Trophoblast cell (in vitro differentiated cells and primary cell): Measurements from ENCODE around the gene PARD6B.

Experiments
- DNase-seq, 2 donors: peaks; one replicate each; pipeline ENCODE4 v3.0.0-alpha.2; 2016
- H2AFZ ChIP-seq: 2 replicates; pipeline ENCODE4 v1.6.1; 2013; ENCODE audit warnings: low read length, moderate library complexity, mild to moderate bottlenecking; ENCODE audit not compliant: insufficient read depth, poor library complexity
- H2AK5ac ChIP-seq: 2 replicates; pipeline ENCODE4 v1.6.1; 2013; ENCODE audit warnings: mild to moderate bottlenecking, low read length
- H2BK120ac ChIP-seq: 2 replicates; pipeline ENCODE4 v1.6.1; 2013; ENCODE audit warnings: low read length, mild to moderate bottlenecking, moderate library complexity; ENCODE audit not compliant: insufficient read depth, poor library complexity
- H2BK12ac ChIP-seq: 2 replicates; pipeline ENCODE4 v1.6.1; 2013; ENCODE audit warnings: mild to moderate bottlenecking, low read length, moderate library complexity
- H2BK5ac ChIP-seq: 2 replicates; pipeline ENCODE4 v1.6.1; 2013; ENCODE audit warnings: low read length, low read depth, moderate library complexity, mild to moderate bottlenecking; ENCODE audit not compliant: poor library complexity
- H3K14ac ChIP-seq: 2 replicates; pipeline ENCODE4 v1.6.1; 2013; ENCODE audit warnings: mild to moderate bottlenecking, low read length
- H3K18ac ChIP-seq: 2 replicates; pipeline ENCODE4 v1.6.1; 2013; ENCODE audit warnings: mild to moderate bottlenecking, low read length
- H3K23ac ChIP-seq: 2 replicates; pipeline ENCODE4 v1.6.1; 2013; ENCODE audit warnings: low read length
- H3K27ac ChIP-seq: 2 replicates; pipeline ENCODE4 v1.5.1; 2013; ENCODE audit warnings: low read depth, mild to moderate bottlenecking, inconsistent platforms, low read length, moderate library complexity
- H3K27me3 ChIP-seq: 2 replicates; pipeline ENCODE4 v1.6.1; 2013; ENCODE audit warnings: inconsistent platforms, mild to moderate bottlenecking, low read length, moderate library complexity; ENCODE audit not compliant: insufficient read depth
- H3K36me3 ChIP-seq, 2 experiments: 1 replicate in 1 of 2; 2 replicates in 1 of 2; pipeline ENCODE4 v1.6.1; 2013; ENCODE audit warnings: low read length in 2 of 2, mild to moderate bottlenecking in 2 of 2, moderate library complexity in 1 of 2; ENCODE audit not compliant: insufficient read depth in 2 of 2, control insufficient read depth in 1 of 2
- H3K4ac ChIP-seq: 2 replicates; pipeline ENCODE4 v1.6.1; 2013; ENCODE audit warnings: low read depth, mild to moderate bottlenecking, low read length, moderate library complexity
- H3K4me1 ChIP-seq, 2 experiments: 1 replicate in 1 of 2; 2 replicates in 1 of 2; pipeline ENCODE4 v1.6.1; 2013; ENCODE audit warnings: low read length in 2 of 2, mild to moderate bottlenecking in 2 of 2, moderate library complexity in 1 of 2; ENCODE audit not compliant: insufficient read depth in 2 of 2, control insufficient read depth in 1 of 2
- H3K4me2 ChIP-seq: 2 replicates; pipeline ENCODE4 v1.6.1; 2013; ENCODE audit warnings: inconsistent platforms, mild to moderate bottlenecking, low read length, moderate library complexity
- H3K4me3 ChIP-seq: 2 replicates; pipeline ENCODE4 v1.5.1; 2013; ENCODE audit warnings: mild to moderate bottlenecking, low read depth, low read length, inconsistent platforms
- H3K79me1 ChIP-seq: one replicate; pipeline ENCODE4 v1.6.1; 2013; ENCODE audit warnings: low read length
- H3K79me2 ChIP-seq: 2 replicates; pipeline ENCODE4 v1.6.1; 2013; ENCODE audit warnings: low read length, mild to moderate bottlenecking; ENCODE audit not compliant: control insufficient read depth, insufficient read depth, poor library complexity
- H3K9ac ChIP-seq: 2 replicates; pipeline ENCODE4 v1.6.1; 2013; ENCODE audit warnings: mild to moderate bottlenecking, low read length
- H3K9me3 ChIP-seq: 2 replicates; pipeline ENCODE4 v1.6.1; 2013; ENCODE audit warnings: low read depth, mild to moderate bottlenecking, control low read depth, inconsistent platforms, low read length; ENCODE audit not compliant: insufficient read depth
- H4K12ac ChIP-seq: 2 replicates; pipeline ENCODE4 v1.6.1; 2013; ENCODE audit warnings: low read depth, mild to moderate bottlenecking, low read length, moderate library complexity
- H4K8ac ChIP-seq: 2 replicates; pipeline ENCODE4 v1.6.1; 2013; ENCODE audit warnings: low read depth, mild to moderate bottlenecking, low read length, moderate library complexity
- H4K91ac ChIP-seq: one replicate; pipeline ENCODE4 v1.6.1; 2013; ENCODE audit warnings: low read depth, mild to moderate bottlenecking, low read length, moderate library complexity
- WGBS: extraction: QIAGEN DNeasy Blood & Tissue Kit; methylation state at CpG from one replicate; pipeline ENCODE4 v1.1.7; 2013; ENCODE audit warnings: missing lambda C conversion rate; ENCODE audit not compliant: insufficient read length, insufficient coverage; ENCODE audit errors: extremely low coverage; 5-methylcytosine and 5-hydroxymethylcytosine counted together

Gene PARD6B

DNA sequence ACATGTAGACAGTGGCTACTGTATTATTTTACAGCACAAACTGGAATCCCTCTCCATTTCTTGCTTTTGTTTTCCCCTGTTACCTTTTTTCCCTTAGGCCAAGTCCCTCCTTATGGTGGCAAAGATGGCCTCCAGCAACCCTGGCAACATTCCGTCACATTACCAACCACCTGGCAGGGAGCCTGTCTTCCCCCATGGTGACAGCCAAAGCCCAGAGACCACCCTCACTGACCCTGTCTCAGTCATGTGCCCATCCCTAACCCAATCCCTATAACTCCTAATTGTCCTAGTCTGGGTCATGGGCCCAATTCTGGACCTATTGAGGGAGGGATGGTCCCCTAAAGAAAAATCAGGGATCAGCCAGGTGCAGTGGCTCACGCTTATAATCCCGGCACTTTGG, 27.6 kb downstream of the PARD6B start:
- no peak overlapping the region for H2BK12ac ChIP-seq
- WGBS: no CpG with 5 or more reads among the region's 3 CpGs

DNA sequence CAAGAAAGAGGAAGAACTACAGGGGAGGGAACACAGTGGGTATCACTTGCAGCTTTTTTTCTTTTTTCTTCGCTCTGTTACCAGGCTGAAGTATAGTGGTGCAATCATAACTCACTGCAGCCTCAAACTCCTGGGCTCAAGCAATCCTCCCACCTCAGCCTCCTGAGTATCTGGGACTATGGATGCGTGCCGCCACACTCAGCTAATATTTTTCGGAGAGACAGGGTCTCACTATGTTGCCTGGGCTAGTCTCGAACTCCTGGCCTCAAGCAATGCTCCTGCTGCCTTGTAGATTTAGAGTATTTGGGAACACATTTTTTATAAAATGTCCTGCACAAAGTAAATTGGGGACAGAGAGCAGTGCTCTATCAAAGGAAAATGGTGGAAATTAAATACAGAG, 28.3 kb downstream of the PARD6B start:
- Histone ChIP-seq H3K36me3 (no peaks in the 10 kb centered on the region), H4K91ac (no peak overlapping the region), H3K9me3 (no peaks in the 10 kb centered on the region), H3K27me3 (no peaks in the 10 kb centered on the region), H3K9ac (no peak overlapping the region), H2BK5ac (no peak overlapping the region), H3K18ac (no peak overlapping the region), H3K4me2 (no peak overlapping the region), H4K8ac (no peak overlapping the region), H3K79me1 (peaks cover 19% of the 10 kb centered on the region), H3K4me3 (no peak overlapping the region), H3K27ac (no peak overlapping the region), H2BK120ac (no peak overlapping the region), H3K79me2 (no peaks in the 10 kb centered on the region), H4K12ac (no peak overlapping the region), H3K4ac (no peak overlapping the region), H2AFZ (no peak overlapping the region), H3K14ac (no peak overlapping the region), H2AK5ac (peak overlapping the region; percentile 58), H3K4me1 (peaks cover 10 to 20% of the 10 kb centered on the region in 2 experiments), H3K23ac (no peak overlapping the region), H2BK12ac (no peak overlapping the region)
- WGBS: no CpG with 5 or more reads among the region's 5 CpGs
- no peak for DNase-seq

More for the DNA sequence above, 27.6 kb downstream of the PARD6B start:
- H3K27me3 ChIP-seq: no peaks in the 10 kb centered on the region
- no peak overlapping the region for H3K27ac ChIP-seq
- H3K79me2 ChIP-seq: no peaks in the 10 kb centered on the region
- H3K23ac ChIP-seq: no peak overlapping the region
- H4K8ac ChIP-seq: no peak overlapping the region
- H3K4ac ChIP-seq: no peak overlapping the region
- no peak overlapping the region for H2AFZ ChIP-seq
- no peak overlapping the region for H3K18ac ChIP-seq
- no peak overlapping the region for H3K4me3 ChIP-seq
- H4K12ac ChIP-seq: no peak overlapping the region
- H2BK5ac ChIP-seq: no peak overlapping the region
- H3K4me1 ChIP-seq: peaks cover 9 to 18% of the 10 kb centered on the region in 2 experiments
- no peak overlapping the region for H2BK120ac ChIP-seq
- DNase-seq: peak in 1 of 2 donors; percentile 31
- H3K9me3 ChIP-seq: no peaks in the 10 kb centered on the region
- no peaks in the 10 kb centered on the region for H3K36me3 ChIP-seq
- no peak overlapping the region for H3K4me2 ChIP-seq
- H2AK5ac ChIP-seq: no peak overlapping the region
- peaks cover 19% of the 10 kb centered on the region for H3K79me1 ChIP-seq
- no peak overlapping the region for H3K14ac ChIP-seq
- no peak overlapping the region for H4K91ac ChIP-seq
- no peak overlapping the region for H3K9ac ChIP-seq

DNA sequence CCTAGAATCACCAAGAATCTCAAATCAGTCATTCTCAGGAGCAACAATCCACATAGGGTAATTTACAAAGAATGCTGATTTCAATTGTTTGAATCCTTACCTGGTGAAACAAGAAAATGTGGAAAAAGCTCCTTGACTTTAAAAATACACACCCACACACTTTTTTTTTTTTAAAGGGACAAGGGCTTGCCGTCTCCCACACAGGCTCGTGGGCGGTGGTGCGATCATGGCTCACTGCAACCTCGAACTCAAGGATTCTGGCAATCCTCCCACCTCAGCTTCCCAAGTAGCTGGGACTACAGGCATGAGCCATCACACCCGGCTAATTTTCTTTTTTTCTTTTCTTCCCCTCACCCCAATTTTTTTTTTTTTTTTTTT, 30.7 kb downstream of the PARD6B start:
- Histone ChIP-seq H3K79me1 (peaks cover 19% of the 10 kb centered on the region), H2AFZ (no peak overlapping the region), H3K9ac (no peak overlapping the region), H4K12ac (no peak overlapping the region), H3K23ac (no peak overlapping the region), H3K4me2 (peak overlapping the region; percentile 47), H3K14ac (peak overlapping the region; percentile 41), H3K27ac (peak overlapping the region; percentile 84), H3K79me2 (no peaks in the 10 kb centered on the region), H3K18ac (no peak overlapping the region), H4K8ac (no peak overlapping the region), H3K4ac (peak overlapping the region; percentile 23), H2BK5ac (peak overlapping the region; percentile 24), H2AK5ac (no peak overlapping the region), H2BK12ac (no peak overlapping the region), H3K27me3 (no peaks in the 10 kb centered on the region), H3K9me3 (no peaks in the 10 kb centered on the region), H3K4me1 (peaks cover 14 to 24% of the 10 kb centered on the region in 2 experiments), H3K4me3 (no peak overlapping the region), H4K91ac (peak overlapping the region; percentile 53), H2BK120ac (peak overlapping the region; percentile 32), H3K36me3 (no peaks in the 10 kb centered on the region)
- DNase-seq: no peak
- WGBS: no CpG with 5 or more reads among the region's 6 CpGs

DNA sequence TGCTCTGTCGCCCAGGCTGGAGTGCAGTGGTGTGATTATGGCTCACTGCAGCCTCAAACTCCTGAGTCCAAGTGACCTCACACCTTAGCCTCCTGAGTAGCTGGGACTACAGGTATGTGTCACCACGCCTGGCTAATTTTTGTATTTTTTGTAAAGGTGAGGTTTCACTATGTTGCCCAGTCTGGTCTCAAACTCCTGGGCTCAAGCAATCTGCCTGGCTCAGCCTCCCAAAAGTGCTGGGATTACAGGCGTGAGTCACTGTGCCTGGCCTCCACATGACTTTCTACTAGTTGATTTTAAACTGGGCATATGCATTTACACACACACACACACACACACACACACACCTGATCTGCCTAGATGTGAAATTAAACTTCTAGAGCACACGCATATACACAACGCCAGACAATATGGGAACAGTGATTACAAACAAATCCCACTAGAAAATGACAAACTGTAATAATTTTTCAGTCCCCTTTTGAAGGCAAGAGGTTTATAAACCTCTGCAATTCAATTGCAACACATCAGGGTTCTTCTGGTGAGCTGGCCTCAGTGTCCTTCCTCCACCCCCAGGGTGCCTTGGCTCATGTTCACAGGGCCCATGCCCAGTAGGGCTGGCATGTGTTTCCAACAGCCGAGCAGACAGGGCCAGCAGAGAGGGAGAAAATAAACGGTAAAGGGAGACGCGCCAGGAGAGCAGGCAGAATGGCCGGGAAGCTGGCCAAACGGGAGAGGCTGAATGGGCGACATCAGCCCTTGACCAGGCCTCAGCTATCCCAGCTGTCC, 31.2 kb downstream of the PARD6B start:
- H3K9me3 ChIP-seq: no peaks in the 10 kb centered on the region
- peak overlapping the region; percentile 84 for H3K27ac ChIP-seq
- H3K9ac ChIP-seq: no peak overlapping the region
- H4K91ac ChIP-seq: peak overlapping the region; percentile 80
- no peaks in the 10 kb centered on the region for H3K27me3 ChIP-seq
- H3K4me1 ChIP-seq: peaks cover 14 to 25% of the 10 kb centered on the region in 2 experiments
- H4K8ac ChIP-seq: peak overlapping the region; percentile 48
- peaks cover 19% of the 10 kb centered on the region for H3K79me1 ChIP-seq
- H3K36me3 ChIP-seq: no peaks in the 10 kb centered on the region
- H2AK5ac ChIP-seq: peak overlapping the region; percentile 83
- no peak overlapping the region for H3K4me3 ChIP-seq
- H2AFZ ChIP-seq: no peak overlapping the region
- H3K23ac ChIP-seq: no peak overlapping the region
- no peaks in the 10 kb centered on the region for H3K79me2 ChIP-seq
- no peak overlapping the region for H3K4me2 ChIP-seq
- peak overlapping the region; percentile 54 for H2BK120ac ChIP-seq
- WGBS: no CpG with 5 or more reads among the region's 12 CpGs
- H2BK5ac ChIP-seq: no peak overlapping the region
- H2BK12ac ChIP-seq: peak overlapping the region; percentile 97
- H3K4ac ChIP-seq: peak overlapping the region; percentile 57
- peak overlapping the region; percentile 75 for H3K14ac ChIP-seq
- DNase-seq: peak; percentile 50 to 64
- peak overlapping the region; percentile 63 for H3K18ac ChIP-seq
- H4K12ac ChIP-seq: no peak overlapping the region
